H1 (cell line): ENCODE data around the gene TRAP1. TPM values are rescaled to one million over a fixed set of nuclear protein-coding genes. Genes with fewer than 3 reads are reported as not detected.
A peak's percentile ranks its signal among the peaks of the same experiment; 100 is the strongest.

Experiments used
- CTCF ChIA-PET: fragments of 300-600 bp; sonication (Branson Sonifier 250); formaldehyde crosslinking; loops from one replicate; lab custom pipeline; 2021; ENCODE audit not compliant: partially characterized antibody; lab: Charles Lee
- POLR2A ChIA-PET: fragments of 300-600 bp; sonication (Branson Sonifier 250); formaldehyde crosslinking; loops from one replicate; lab custom pipeline; 2021; ENCODE audit warnings: inconsistent platforms; ENCODE audit not compliant: partially characterized antibody; lab: Charles Lee
- DNase-seq, 2 experiments: peaks; one replicate each; pipeline versions ENCODE4 v3.0.0 to v3.0.0-alpha.2; 2010 to 2022; ENCODE audit warnings: low spot score in 2 of 2, low read depth in 1 of 2, mixed read lengths in 1 of 2
- FAIRE-seq: peaks from 2 replicates; lab custom pipeline; 2011; peaks lifted over from hg19 to GRCh38; lab: Jason Lieb, UNC
- H2AFZ ChIP-seq: 2 replicates; pipeline ENCODE4 v1.8.1; 2012; ENCODE audit warnings: low read length, inconsistent platforms
- H2AK5ac ChIP-seq: 2 replicates; pipeline ENCODE4 v1.6.1; 2013; ENCODE audit warnings: low read depth, low read length
- H2BK120ac ChIP-seq: replicated peaks from 2 replicates; pipeline ENCODE3; 2013; ENCODE audit warnings: low read depth, low read length, inconsistent platforms
- H2BK12ac ChIP-seq: 2 replicates; pipeline ENCODE4 v1.6.1; 2013; ENCODE audit warnings: low read depth, low read length
- H2BK15ac ChIP-seq: 2 replicates; pipeline ENCODE4 v1.6.1; 2013; ENCODE audit warnings: low read length
- H2BK20ac ChIP-seq: 2 replicates; pipeline ENCODE4 v1.6.1; 2013; ENCODE audit warnings: low read length
- H2BK5ac ChIP-seq: 2 replicates; pipeline ENCODE4 v1.6.1; 2013; ENCODE audit warnings: low read depth, low read length
- H3K14ac ChIP-seq: 2 replicates; pipeline ENCODE4 v1.6.1; 2013; ENCODE audit warnings: inconsistent platforms; ENCODE audit not compliant: insufficient read length
- H3K18ac ChIP-seq: 2 replicates; pipeline ENCODE4 v1.6.1; 2013; ENCODE audit warnings: low read length; ENCODE audit errors: extremely low read depth
- H3K23ac ChIP-seq: 2 replicates; pipeline ENCODE4 v1.6.1; 2013; ENCODE audit warnings: inconsistent platforms; ENCODE audit not compliant: insufficient read length
- H3K23me2 ChIP-seq: 2 replicates; pipeline ENCODE4 v1.6.1; 2013; ENCODE audit warnings: low read depth, low read length
- H3K27ac ChIP-seq: 2 replicates; pipeline ENCODE4 v1.6.1; 2011; ENCODE audit warnings: low read depth, low read length, inconsistent platforms
- H3K27me3 ChIP-seq, 4 experiments: replicated peaks in 1 of 4; 1 replicate in 1 of 4; 2 replicates in 3 of 4; pipeline versions ENCODE4 v1.6.1 to v1.8.1; 2011 to 2013; ENCODE audit warnings: low read length in 3 of 4, mild to moderate bottlenecking in 3 of 4, inconsistent platforms in 2 of 4, mixed read lengths in 2 of 4, moderate library complexity in 1 of 4; ENCODE audit not compliant: control insufficient read depth in 3 of 4, insufficient read depth in 3 of 4; ENCODE audit errors: extremely low read depth in 1 of 4
- H3K36me3 ChIP-seq, 4 experiments: 2 replicates each; pipeline versions ENCODE4 v1.6.1 to v1.8.1; 2011 to 2013; ENCODE audit warnings: mild to moderate bottlenecking in 4 of 4, low read length in 3 of 4, moderate library complexity in 2 of 4, control low read depth in 1 of 4, inconsistent platforms in 1 of 4; ENCODE audit not compliant: insufficient read depth in 4 of 4, control insufficient read depth in 2 of 4
- H3K4ac ChIP-seq: replicated peaks from 2 replicates; pipeline ENCODE3; 2013; ENCODE audit warnings: low read length, low read depth, mixed read lengths, inconsistent platforms; ENCODE audit not compliant: insufficient read length
- H3K4me1 ChIP-seq, 4 experiments: replicated peaks in 1 of 4; 1 replicate in 1 of 4; 2 replicates in 3 of 4; pipeline versions ENCODE4 v1.6.1 to v1.8.1; 2011 to 2013; ENCODE audit warnings: low read length in 3 of 4, inconsistent platforms in 2 of 4, mixed read lengths in 1 of 4; ENCODE audit not compliant: insufficient read depth in 4 of 4, control insufficient read depth in 3 of 4
- H3K4me2 ChIP-seq, 2 experiments: 2 replicates each; pipeline versions ENCODE4 v1.6.1 to v1.8.1; 2011 to 2013; ENCODE audit warnings: low read depth in 2 of 2, low read length in 2 of 2, control low read depth in 1 of 2, inconsistent platforms in 1 of 2, mild to moderate bottlenecking in 1 of 2; ENCODE audit not compliant: insufficient read depth in 1 of 2
- H3K4me3 ChIP-seq, 4 experiments: fragments of 200-600, 300-600 bp in 1 of 4; sonication (generic), shearing (Covaris generic), sonication (Bioruptor Twin) in 1 of 4; 2 replicates each; pipeline versions ENCODE4 v1.5.1 to v1.8.1; 2011 to 2016; ENCODE audit warnings: low read length in 4 of 4, low read depth in 3 of 4, control low read depth in 2 of 4, inconsistent platforms in 2 of 4, mild to moderate bottlenecking in 2 of 4, mixed read lengths in 1 of 4, moderate library complexity in 1 of 4; ENCODE audit not compliant: insufficient read depth in 2 of 4; ENCODE audit errors: extremely low read depth in 1 of 4
- H3K56ac ChIP-seq: replicated peaks from 2 replicates; pipeline ENCODE3; 2013; ENCODE audit warnings: low read depth, mild to moderate bottlenecking, mixed read lengths, low read length, inconsistent platforms; ENCODE audit not compliant: insufficient read length
- H3K79me1 ChIP-seq: 2 replicates; pipeline ENCODE4 v1.6.1; 2013; ENCODE audit warnings: low read depth, low read length, control low read depth
- H3K79me2 ChIP-seq, 2 experiments: 2 replicates each; pipeline versions ENCODE4 v1.6.1 to v1.8.1; 2012 to 2013; ENCODE audit warnings: low read length in 2 of 2, mild to moderate bottlenecking in 2 of 2, inconsistent platforms in 1 of 2; ENCODE audit not compliant: insufficient read depth in 2 of 2, control insufficient read depth in 1 of 2
- H3K9ac ChIP-seq, 4 experiments: replicated peaks in 1 of 4; 1 replicate in 1 of 4; 2 replicates in 3 of 4; pipeline versions ENCODE4 v1.6.1 to v1.8.1; 2011 to 2013; ENCODE audit warnings: low read depth in 3 of 4, low read length in 3 of 4, control low read depth in 2 of 4, mild to moderate bottlenecking in 2 of 4, moderate library complexity in 2 of 4, inconsistent platforms in 1 of 4; ENCODE audit errors: extremely low read depth in 1 of 4
- H3K9me3 ChIP-seq, 2 experiments: 2 replicates each; pipeline versions ENCODE4 v1.6.1 to v1.8.1; 2012 to 2013; ENCODE audit warnings: mild to moderate bottlenecking in 2 of 2, moderate library complexity in 2 of 2, control low read depth in 1 of 2, inconsistent platforms in 1 of 2, low read depth in 1 of 2, low read length in 1 of 2, mixed read lengths in 1 of 2; ENCODE audit not compliant: insufficient read depth in 2 of 2
- H4K20me1 ChIP-seq, 2 experiments: replicated peaks in 1 of 2; 2 replicates each; pipeline versions ENCODE3 to v1.8.1; 2011 to 2013; ENCODE audit warnings: inconsistent platforms in 2 of 2, low read length in 2 of 2, mild to moderate bottlenecking in 1 of 2; ENCODE audit not compliant: insufficient read depth in 2 of 2, control insufficient read depth in 1 of 2
- H4K5ac ChIP-seq: 2 replicates; pipeline ENCODE4 v1.6.1; 2013; ENCODE audit warnings: low read length, low read depth, mixed read lengths, inconsistent platforms; ENCODE audit not compliant: insufficient read length
- H4K8ac ChIP-seq: 2 replicates; pipeline ENCODE4 v1.8.0; 2013; ENCODE audit warnings: mild to moderate bottlenecking, moderate library complexity, low read length, inconsistent platforms; ENCODE audit not compliant: insufficient read depth; ENCODE audit errors: extremely low read depth
- H4K91ac ChIP-seq: replicated peaks from 2 replicates; pipeline ENCODE3; 2013; ENCODE audit warnings: low read length, mixed read lengths, inconsistent platforms; ENCODE audit not compliant: insufficient read length
- EGR1 ChIP-seq: IDR thresholded peaks from 2 replicates; pipeline ENCODE4 v1.6.1; 2011; ENCODE audit warnings: low read depth, low read length, borderline replicate concordance
- JUN ChIP-seq: IDR thresholded peaks from 2 replicates; pipeline ENCODE4 v1.6.1; 2011; ENCODE audit warnings: low read depth, mild to moderate bottlenecking, improper control_type of control experiment, low read length
- KDM5A ChIP-seq: fragments of 200-600 bp; IDR thresholded peaks from 2 replicates; pipeline ENCODE4 v1.7.1; 2012; ENCODE audit warnings: mild to moderate bottlenecking, low read length, inconsistent platforms, mixed read lengths
- NANOG ChIP-seq: IDR thresholded peaks from 2 replicates; pipeline ENCODE4 v1.6.1; 2011; ENCODE audit warnings: low read length, low read depth, mild to moderate bottlenecking, inconsistent platforms; ENCODE audit not compliant: insufficient read depth, poor library complexity, severe bottlenecking
- POLR2A ChIP-seq, 2 experiments: IDR thresholded peaks; 1 replicate in 1 of 2; 2 replicates in 1 of 2; pipeline ENCODE4 v1.6.1; 2011; ENCODE audit warnings: low read depth in 2 of 2, low read length in 2 of 2, mild to moderate bottlenecking in 2 of 2; ENCODE audit errors: control extremely low read depth in 1 of 2
- SAP30 ChIP-seq: fragments of 300-600 bp; sonication (generic); IDR thresholded peaks from 2 replicates; pipeline ENCODE4 v1.7.1; 2012; ENCODE audit warnings: low read length, moderate library complexity, mild to moderate bottlenecking, inconsistent platforms; ENCODE audit not compliant: insufficient read depth, insufficient replicate concordance
- TAF1 ChIP-seq: IDR thresholded peaks from 2 replicates; pipeline ENCODE4 v1.6.1; 2011; ENCODE audit warnings: mild to moderate bottlenecking, low read depth, low read length
- WGBS, 2 experiments: shearing (Covaris generic) in 1 of 2; methylation state at CpG; one replicate each; pipeline versions ENCODE4 v1.1.6 to v1.1.7; 2013 to 2015; ENCODE audit warnings: low lambda C conversion rate in 2 of 2, mixed read lengths in 2 of 2, inconsistent platforms in 1 of 2, low coverage in 1 of 2, missing lambda C conversion rate in 1 of 2; ENCODE audit not compliant: insufficient replicate concordance in 2 of 2, insufficient coverage in 1 of 2, insufficient read length in 1 of 2; ENCODE audit errors: extremely low coverage in 1 of 2, missing lambda C conversion rate in 1 of 2; 5-methylcytosine and 5-hydroxymethylcytosine counted together
- polyA plus RNA-seq, 7 experiments: library from polyadenylated mRNA; depleted of rRNA in 3 of 7; stranded (reverse) in 5 of 7; unstranded in 2 of 7; fragments of >200 nt in 5 of 7; fragments of 200-250 nt in 2 of 7; gene quantifications; 1 replicate in 5 of 7; 2 replicates in 1 of 7; 4 replicates in 1 of 7; pipeline versions ENCODE4 v1.2.1 to v1.2.3, GENCODE V29; 2011 to 2013; ENCODE audit warnings: missing spikeins in 2 of 7, mixed read lengths in 2 of 7
- total RNA-seq: library from RNA; stranded (reverse); fragmentation: NEBNext Ultra II Directional; extraction: Animal tissue kit (Norgen Biotek cat#: 25700); gene quantifications from 2 replicates; pipeline ENCODE4 v1.2.1, GENCODE V29; 2021
- TF ChIP-seq, protein P1 (sequence below): IDR thresholded peaks from 2 replicates; pipeline ENCODE4 v1.6.1; 2012; ENCODE audit warnings: inconsistent platforms

Gene TRAP1
- total and polyA plus RNA-seq, 2 of the 8 experiments (the other 6 are each of a cell fraction or from before 2014, with no cell fraction given), result 215 to 283 TPM

DNA sequence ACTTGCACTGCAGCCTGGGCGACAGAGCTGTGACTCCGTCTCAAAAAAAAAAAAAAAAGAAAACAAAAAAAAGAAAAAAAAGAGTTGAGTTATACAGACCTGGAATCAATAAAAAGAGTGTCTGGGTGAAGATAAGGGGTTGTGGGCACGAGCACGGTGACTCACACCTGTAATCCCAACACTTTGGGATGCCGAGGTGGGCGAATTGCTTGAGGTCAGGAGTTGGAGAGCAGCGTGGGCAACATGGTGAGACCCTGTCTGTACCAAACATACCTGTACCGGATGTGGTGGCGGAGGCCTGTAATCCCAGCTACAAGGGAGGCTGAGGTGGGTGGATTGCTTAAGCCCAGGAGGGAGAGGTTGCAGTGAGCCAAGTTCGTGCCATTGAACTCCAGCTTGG lies 1.3 kb upstream of the TRAP1 start:
- ChIA-PET POLR2A (no interaction called here), CTCF (interaction anchor here (0.7 to 1.0 kb wide), 3 partner anchors 27 to 589 kb away, joined by 3 to 4 read pairs (median 3); no protein-coding TSS in a partner anchor)
- Histone ChIP-seq H4K91ac (no peak overlapping the region), H2BK20ac (no peak overlapping the region), H3K23me2 (peaks cover 10% of the 10 kb centered on the region), H3K4me1 (peaks cover 0 to 3% (median under 1%) of the 10 kb centered on the region in 4 experiments; a peak in 3 of 7 replicates), H4K20me1 (peaks cover 0 to 2% of the 10 kb centered on the region in 2 experiments), H3K4me3 (no peak overlapping the region), H2AK5ac (no peak overlapping the region), H2AFZ (no peak overlapping the region), H3K9me3 (no peaks in the 10 kb centered on the region), H3K4ac (no peak overlapping the region), H3K18ac (no peak overlapping the region), H2BK15ac (no peak overlapping the region), H4K8ac (peak overlapping the region; percentile 59; the same call in 1 of the 2 replicates), H3K79me2 (peaks cover 5 to 31% of the 10 kb centered on the region in 2 experiments), H3K4me2 (peak overlapping the region in 1 of 2 experiments; percentile 99; a peak in 1 of 4 replicates), H3K14ac (no peak overlapping the region), H2BK12ac (0 out of 2 replicates have a peak overlapping the region, but pooled peaks have one; percentile 60), H3K27ac (no peak overlapping the region), H2BK120ac (no peak overlapping the region), H3K56ac (no peak overlapping the region), H3K9ac (no peak overlapping the region), H2BK5ac (no peak overlapping the region), H3K36me3 (peaks cover 0 to under 1% (median 0%) of the 10 kb centered on the region in 4 experiments; a peak in 1 of 8 replicates), H4K5ac (no peak overlapping the region), H3K23ac (no peak overlapping the region), H3K79me1 (0 out of 2 replicates have a peak, but pooled peaks cover 4% of the 10 kb centered on the region), H3K27me3 (no peaks in the 10 kb centered on the region)
- no peak for FAIRE-seq
- TF ChIP-seq KDM5A (no peak), SAP30 (no peak), TAF1 (no peak), NANOG (no peak), POLR2A (IDR thresholded peaks at IDR 0.05; ENCODE audit: control extremely low read depth in 1 of 2, low read depth in 2 of 2, low read length in 2 of 2) (no peak), JUN (no peak), EGR1 (no peak)
- TF ChIP-seq, protein P1, sequence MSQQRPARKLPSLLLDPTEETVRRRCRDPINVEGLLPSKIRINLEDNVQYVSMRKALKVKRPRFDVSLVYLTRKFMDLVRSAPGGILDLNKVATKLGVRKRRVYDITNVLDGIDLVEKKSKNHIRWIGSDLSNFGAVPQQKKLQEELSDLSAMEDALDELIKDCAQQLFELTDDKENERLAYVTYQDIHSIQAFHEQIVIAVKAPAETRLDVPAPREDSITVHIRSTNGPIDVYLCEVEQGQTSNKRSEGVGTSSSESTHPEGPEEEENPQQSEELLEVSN, result no peak
- no peak for DNase-seq
- WGBS, 2 experiments, result 95% methylated on average over 8 of the region's 10 CpGs; no CpG with 5 or more reads in 1 of the 2 experiments
